Ureter (tissue), 1 donor: Measurements from ENCODE around the gene TXNDC11. TPM values are rescaled to one million over a fixed set of nuclear protein-coding genes. Genes with fewer than 3 reads are reported as not detected.

Experiments used
- total RNA-seq: library from RNA; stranded (reverse); gene quantifications from one replicate; pipeline ENCODE4 v1.2.4, GENCODE V29; 2023
- donor health status: DM: yes; HTN: yes; CAD: no.

The TXNDC11 gene
- total RNA-seq, 1 donor from 2014 or later, result 49.9 TPM

Other genes starting within 250 kb of the TXNDC11 start
- 160 TPM for gene LITAF, start 155.9 kb downstream of the TXNDC11 start, total RNA-seq
- 23.6 TPM for gene SNN, start 74.4 kb downstream of the TXNDC11 start, total RNA-seq
- 64.1 TPM for gene ZC3H7A, start 54.4 kb upstream of the TXNDC11 start, total RNA-seq
- gene RSL1D1, start 108.7 kb upstream of the TXNDC11 start, total RNA-seq, result 170 TPM
- 134 TPM for gene GSPT1, start 173.1 kb upstream of the TXNDC11 start, total RNA-seq
- 32.2 TPM for gene NPIPB2, start 199.2 kb upstream of the TXNDC11 start, total RNA-seq
- gene TNFRSF17, start 222.4 kb upstream of the TXNDC11 start, total RNA-seq, result 2.2 TPM
- gene SNX29, start 233.9 kb upstream of the TXNDC11 start, total RNA-seq, result 53.7 TPM